GM18951 (cell line): Measurements from ENCODE around the gene ARMS2.

Experiments
- POLR2A ChIP-seq: IDR thresholded peaks from 4 replicates; pipeline ENCODE4 v1.6.1; 2011; ENCODE audit warnings: mild to moderate bottlenecking; ENCODE audit not compliant: insufficient read length, insufficient read depth; ENCODE audit errors: extremely low read depth
- in situ Hi-C: fragments of 300-500 bp; cut with MboI; formaldehyde crosslinking; loops from one replicate; pipeline ENCODE4 v1.12.0; 2022; ENCODE audit warnings: low sequenced_read_pairs, mixed read lengths, inconsistent platforms; ENCODE audit not compliant: unreplicated experiment

Gene ARMS2

DNA sequence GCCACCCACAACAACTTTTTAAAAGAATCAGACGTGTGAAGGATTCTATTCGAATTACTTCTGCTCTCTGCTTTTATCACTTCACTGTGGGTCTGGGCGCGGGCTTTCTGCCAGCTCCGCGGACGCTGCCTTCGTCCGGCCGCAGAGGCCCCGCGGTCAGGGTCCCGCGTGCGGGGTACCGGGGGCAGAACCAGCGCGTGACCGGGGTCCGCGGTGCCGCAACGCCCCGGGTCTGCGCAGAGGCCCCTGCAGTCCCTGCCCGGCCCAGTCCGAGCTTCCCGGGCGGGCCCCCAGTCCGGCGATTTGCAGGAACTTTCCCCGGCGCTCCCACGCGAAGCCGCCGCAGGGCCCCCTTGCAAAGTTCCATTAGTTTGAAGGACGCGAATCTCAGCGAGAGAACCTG, 6.4 kb downstream of the ARMS2 start:
- in situ Hi-C loops = no loop called here

DNA sequence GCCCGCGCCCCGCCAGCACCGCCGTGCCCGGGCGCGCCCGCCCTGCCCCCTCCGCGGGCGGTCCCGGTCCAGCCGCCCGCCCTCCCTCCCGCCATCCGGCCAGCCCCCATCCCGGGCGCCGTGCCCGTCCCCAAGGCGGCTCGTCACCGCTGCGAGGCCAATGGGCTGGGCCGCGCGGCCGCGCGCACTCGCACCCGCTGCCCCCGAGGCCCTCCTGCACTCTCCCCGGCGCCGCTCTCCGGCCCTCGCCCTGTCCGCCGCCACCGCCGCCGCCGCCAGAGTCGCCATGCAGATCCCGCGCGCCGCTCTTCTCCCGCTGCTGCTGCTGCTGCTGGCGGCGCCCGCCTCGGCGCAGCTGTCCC, 6.9 kb downstream of the ARMS2 start, which contains the start of gene HTRA1:
Gene HTRA1 (plus strand): TSS at position 187 of the 362 bp plus-strand sequence. CDS start 100 bp downstream, at position 287.
- no peak for TF ChIP-seq POLR2A
- in situ Hi-C loops = no loop called here

More for the DNA sequence above, 6.4 kb downstream of the ARMS2 start:
- TF ChIP-seq POLR2A = no peak

GRCh38 chr10:122461729-122462532, 7.5 kb downstream of the ARMS2 start:
- no peak for TF ChIP-seq POLR2A
- in situ Hi-C loops = no loop called here

DNA sequence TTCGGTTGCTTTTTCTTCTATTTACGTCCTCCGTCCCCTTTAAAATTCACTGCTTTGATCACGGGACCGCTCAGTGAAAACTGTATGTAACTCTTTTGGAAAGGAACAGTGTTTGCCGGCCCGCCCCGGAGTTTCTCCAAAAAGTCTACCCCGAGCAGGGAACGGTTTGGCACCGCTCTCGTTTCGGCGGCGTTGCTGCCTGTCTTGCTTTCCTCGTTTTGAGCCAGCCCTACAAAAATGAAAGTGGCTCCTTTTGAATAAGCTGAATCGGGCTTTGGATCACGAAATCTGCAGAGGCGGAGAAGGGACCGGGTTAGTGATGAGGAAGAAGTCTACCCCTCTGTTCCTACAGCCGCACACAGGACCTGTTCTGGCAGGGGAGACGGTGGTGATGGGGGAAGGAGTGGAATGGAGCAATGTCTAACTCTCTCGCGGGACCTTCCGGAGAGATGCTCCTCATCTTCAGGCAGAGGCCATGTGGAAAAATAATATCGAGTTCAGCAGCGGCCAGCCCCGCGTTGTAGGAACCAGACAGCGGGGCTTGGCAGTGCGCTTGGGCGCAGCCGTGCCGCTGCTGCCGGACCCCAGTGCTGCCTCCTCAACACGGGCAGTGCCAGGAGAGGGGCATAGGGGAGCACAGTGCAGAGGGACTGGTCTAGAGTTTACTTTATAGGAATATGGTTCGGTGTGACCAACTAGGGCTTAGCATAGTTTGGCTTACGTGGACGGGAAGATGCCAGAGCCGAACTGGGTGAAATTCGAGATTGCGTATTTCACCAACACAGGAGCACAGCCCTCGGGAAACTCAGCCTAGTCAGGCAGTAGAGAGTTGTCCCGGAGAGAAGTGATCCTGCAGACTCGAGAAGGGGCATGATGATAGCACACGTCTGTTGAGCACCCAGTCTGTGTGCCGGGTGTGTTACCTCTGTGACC, 8.3 kb downstream of the ARMS2 start:
- TF ChIP-seq POLR2A = no peak
- in situ Hi-C loops = no loop called here

- no peak for TF ChIP-seq POLR2A
- in situ Hi-C loops = no loop called here
Measured at GRCh38 chr10:122463466-122464249, 9.2 kb downstream of the ARMS2 start.

DNA sequence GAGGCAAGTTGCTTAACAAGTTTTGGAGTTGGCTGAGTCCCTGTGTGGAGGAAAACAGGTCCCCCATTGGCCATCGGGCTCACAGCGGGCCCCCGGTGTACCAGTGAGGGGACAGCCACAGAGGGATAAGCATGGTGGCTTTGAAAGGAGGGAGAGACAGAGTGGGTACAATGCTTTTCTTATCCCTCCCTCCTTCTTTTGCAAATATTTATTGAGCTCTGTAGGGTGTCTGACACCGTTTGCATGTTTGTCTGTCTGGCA, 9.7 kb downstream of the ARMS2 start:
- TF ChIP-seq POLR2A = no peak
- in situ Hi-C loops = no loop called here

DNA sequence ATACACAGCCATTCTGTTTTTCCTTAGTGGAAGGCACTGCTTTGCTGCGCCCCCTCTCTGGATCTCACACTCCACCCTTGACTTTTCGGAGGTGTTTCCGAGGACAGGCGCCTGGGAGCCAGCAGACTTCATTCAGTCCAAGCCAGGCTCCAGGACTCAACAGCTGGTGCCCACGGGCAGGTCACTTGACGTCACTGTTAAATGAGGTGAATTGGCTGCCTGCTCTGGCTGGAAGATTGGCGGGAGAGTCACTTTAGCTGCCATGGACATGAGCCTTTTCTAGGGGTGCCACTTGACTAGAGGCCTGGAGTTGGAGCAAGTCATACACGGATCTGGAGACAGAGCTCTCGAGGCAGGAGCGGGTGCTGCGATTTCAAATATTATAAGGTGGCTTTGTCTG, 10.1 kb downstream of the ARMS2 start:
- in situ Hi-C loops = no loop called here
- TF ChIP-seq POLR2A = no peak

DNA sequence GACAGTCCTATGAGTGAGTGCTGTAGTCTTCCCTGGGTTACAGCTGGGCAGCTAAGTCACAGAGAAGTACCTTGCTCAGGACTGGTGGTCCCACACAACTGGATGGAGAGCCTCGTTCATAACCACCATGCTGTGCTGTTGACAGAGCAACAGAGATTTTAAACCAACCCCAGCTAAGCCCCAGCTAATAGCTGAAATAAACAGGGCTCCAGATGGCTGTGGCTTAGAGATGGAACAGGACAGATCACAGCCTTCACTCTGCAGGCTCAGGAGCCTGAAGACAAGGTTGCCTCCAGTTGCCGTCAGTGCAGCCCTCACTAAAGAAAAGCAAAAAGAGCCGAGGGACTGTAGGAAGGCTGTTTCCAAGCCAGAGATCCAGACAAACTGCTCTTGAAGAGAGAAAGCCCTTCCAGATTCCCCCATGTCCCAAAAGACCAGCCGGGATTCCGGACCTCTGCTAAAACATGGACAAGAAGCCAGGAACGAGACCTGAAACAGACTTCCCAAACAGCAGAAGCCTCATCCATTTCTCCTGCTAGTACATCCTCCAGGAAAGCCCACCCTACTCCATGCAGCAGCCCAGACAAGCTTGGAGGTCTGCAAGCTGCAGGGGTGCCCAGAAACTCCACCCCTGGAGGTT, 11.1 kb downstream of the ARMS2 start:
- in situ Hi-C loops = no loop called here
- no peak for TF ChIP-seq POLR2A

DNA sequence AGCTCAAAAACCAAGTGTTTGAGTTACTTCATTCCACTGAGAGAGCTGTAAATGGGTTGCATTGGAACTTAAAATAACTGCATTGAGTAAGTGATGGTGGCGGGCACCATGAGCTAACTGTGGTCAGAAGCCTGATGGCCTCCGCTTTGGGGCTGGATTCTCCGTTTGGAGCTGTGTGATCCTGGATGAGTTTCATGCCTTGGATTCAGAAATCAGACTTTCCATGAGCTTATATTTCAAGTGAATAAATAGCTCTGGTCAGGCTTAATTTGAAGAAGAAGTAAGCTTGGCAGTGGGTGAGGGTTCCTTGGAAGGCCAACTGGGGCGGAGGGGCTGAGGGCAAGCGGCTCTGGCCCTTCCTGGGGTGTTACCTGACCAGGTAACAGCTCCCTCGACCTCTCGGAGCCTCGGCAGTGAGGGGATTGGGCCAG, 12.5 kb downstream of the ARMS2 start:
- TF ChIP-seq POLR2A = no peak
- in situ Hi-C loops = no loop called here

DNA sequence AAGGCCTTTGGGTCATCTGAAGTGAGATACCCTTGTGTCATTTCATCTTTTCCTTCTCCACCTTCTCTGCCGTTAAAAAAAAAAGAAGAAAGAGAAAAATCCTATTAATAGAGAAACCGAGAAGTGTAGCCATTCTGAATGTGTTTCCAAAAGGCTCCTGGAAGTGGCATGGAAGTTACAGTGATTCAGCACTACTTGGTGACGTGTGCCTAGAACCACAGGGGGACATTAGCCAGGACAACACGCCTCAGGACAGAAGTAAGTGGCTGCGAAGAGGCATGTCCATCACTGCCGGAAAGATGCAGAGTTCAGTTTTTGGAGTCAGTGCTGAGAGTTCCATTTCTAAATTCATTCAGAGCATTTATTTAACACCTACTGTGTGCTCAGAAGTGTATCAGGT, 13.2 kb downstream of the ARMS2 start:
- no peak for TF ChIP-seq POLR2A
- in situ Hi-C loops = no loop called here

GRCh38 chr10:122468307-122468925, 14.0 kb downstream of the ARMS2 start:
- TF ChIP-seq POLR2A = no peak
- in situ Hi-C loops = no loop called here
